HepG2 (cell line): ENCODE results near the gene ARFGAP1. TPM values are rescaled to one million over a fixed set of nuclear protein-coding genes. Genes with fewer than 3 reads are reported as not detected.

ENCODE experiments used
- AKNA ChIP-seq: sonication (generic); formaldehyde crosslinking; IDR thresholded peaks from 2 replicates; pipeline ENCODE4 v1.4.0; 2020; ENCODE audit warnings: missing genetic modification reagents, borderline replicate concordance
- ARNT ChIP-seq: fragments of 450-650 bp; IDR thresholded peaks from 2 replicates; pipeline ENCODE4 v1.6.1; 2017
- GATAD2A ChIP-seq: IDR thresholded peaks from 2 replicates; pipeline ENCODE4 v1.6.1; 2016
- HNF1A ChIP-seq, 2 experiments: sonication (generic) in 1 of 2; formaldehyde crosslinking in 1 of 2; IDR thresholded peaks; 2 replicates each; pipeline versions ENCODE4 v1.4.0 to v1.6.1; 2016 to 2020; ENCODE audit warnings: borderline replicate concordance in 1 of 2, low read depth in 1 of 2, mild to moderate bottlenecking in 1 of 2, missing genetic modification reagents in 1 of 2
- LCORL ChIP-seq, 2 experiments: fragments of 450-650 bp in 1 of 2; sonication (generic) in 1 of 2; formaldehyde crosslinking in 1 of 2; IDR thresholded peaks; 2 replicates each; pipeline versions ENCODE4 v1.5.0 to v1.6.1; 2017 to 2020; ENCODE audit warnings: antibody characterized with exemption in 1 of 2, missing genetic modification reagents in 1 of 2
- MYC ChIP-seq: sonication (generic); formaldehyde crosslinking; IDR thresholded peaks from 2 replicates; pipeline ENCODE4 v1.9.0; 2021; ENCODE audit warnings: missing genetic modification reagents, borderline replicate concordance
- NR2F6 ChIP-seq, 2 experiments: IDR thresholded peaks; 2 replicates each; pipeline ENCODE4 v1.6.1; 2016; ENCODE audit warnings: antibody characterized with exemption in 1 of 2, mild to moderate bottlenecking in 1 of 2
- NRL ChIP-seq: sonication (generic); formaldehyde crosslinking; IDR thresholded peaks from 2 replicates; pipeline ENCODE4 v1.5.0; 2020; ENCODE audit warnings: missing genetic modification reagents, mild to moderate bottlenecking, moderate library complexity, borderline replicate concordance
- RERE ChIP-seq: IDR thresholded peaks from 2 replicates; pipeline ENCODE4 v1.6.1; 2016; ENCODE audit warnings: low read depth, missing genetic modification reagents, missing compliant biosample characterization
- TCF12 ChIP-seq, 2 experiments: fragments of 450-650 bp in 1 of 2; sonication (generic) in 1 of 2; formaldehyde crosslinking in 1 of 2; IDR thresholded peaks; 2 replicates each; pipeline versions ENCODE4 v1.6.1 to v1.8.0; 2017 to 2022; ENCODE audit warnings: antibody characterized with exemption in 1 of 2, mild to moderate bottlenecking in 1 of 2, missing genetic modification reagents in 1 of 2, moderate library complexity in 1 of 2
- TCF7 ChIP-seq: sonication (generic); IDR thresholded peaks from 2 replicates; pipeline ENCODE4 v1.6.1; 2016; ENCODE audit warnings: antibody characterized with exemption, low read depth
- TFAP4 ChIP-seq: sonication (generic); IDR thresholded peaks from 2 replicates; pipeline ENCODE4 v1.6.1; 2016; ENCODE audit warnings: low read depth, borderline replicate concordance
- ZNF572 ChIP-seq: sonication (generic); formaldehyde crosslinking; IDR thresholded peaks from 2 replicates; pipeline ENCODE4 v1.5.1; 2020; ENCODE audit warnings: mild to moderate bottlenecking, missing genetic modification reagents
- polyA plus RNA-seq, 8 experiments: library from polyadenylated mRNA; depleted of rRNA in 3 of 8; stranded (reverse) in 7 of 8; unstranded in 1 of 8; fragments of >200 nt; fragmentation: Illumina TruSeq in 4 of 8; extraction: Trizol in 4 of 8; gene quantifications; 2 replicates each; pipeline versions ENCODE4 v1.2.1 to v1.2.3, GENCODE V29; 2011 to 2016; ENCODE audit warnings: low read depth in 4 of 8, missing spikeins in 1 of 8, mixed read lengths in 1 of 8; ENCODE audit not compliant: insufficient read depth in 1 of 8
- total RNA-seq, 5 experiments: library from RNA; depleted of rRNA; stranded (reverse); fragments of >200 nt; fragmentation: Illumina TruSeq; extraction: Trizol; gene quantifications; 2 replicates each; pipeline ENCODE4 v1.2.3, GENCODE V29; 2016; ENCODE audit warnings: low read depth in 1 of 5

ARFGAP1 gene
- total and polyA plus RNA-seq, 2 of the 13 experiments (the other 11 are each of a cell fraction or from before 2014, with no cell fraction given): 132 TPM

GRCh38 chr20:63241272-63241671 is 31.3 kb upstream of the ARFGAP1 start (continued):
- no peak for TF ChIP-seq RERE (CRISPR knock-in tag)
- TF ChIP-seq ZNF572 (CRISPR knock-in tag): no peak
- TF ChIP-seq NR2F6 (IDR thresholded peaks at IDR 0.05): peak; percentile 62
- peak; percentile 62; the same call in 1 of the 2 replicates for TF ChIP-seq NR2F6 (CRISPR knock-in tag; IDR thresholded peaks at IDR 0.05)
- no peak for TF ChIP-seq TCF12 (IDR thresholded peaks at IDR 0.05)
- TF ChIP-seq TCF12 (CRISPR knock-in tag; IDR thresholded peaks at IDR 0.05): no peak
- TF ChIP-seq GATAD2A: peak; percentile 39; the same call in 1 of the 2 replicates
- no peak for TF ChIP-seq LCORL (IDR thresholded peaks at IDR 0.05)
- TF ChIP-seq LCORL (CRISPR knock-in tag; IDR thresholded peaks at IDR 0.05): peak; percentile 77; the same call in 1 of the 2 replicates
- no peak for TF ChIP-seq ARNT
- no peak for TF ChIP-seq TCF7
- peak; percentile 5; the same call in 1 of the 2 replicates for TF ChIP-seq NRL (CRISPR knock-in tag)
- TF ChIP-seq AKNA: no peak
- peak; percentile 98 for TF ChIP-seq TFAP4
- TF ChIP-seq MYC (CRISPR knock-in tag): no peak
- TF ChIP-seq HNF1A (IDR thresholded peaks at IDR 0.05; ENCODE audit: low read depth): no peak
- TF ChIP-seq HNF1A (CRISPR knock-in tag; IDR thresholded peaks at IDR 0.05; ENCODE audit: borderline replicate concordance): no peak
